HepG2 (cell line): Measurements from ENCODE around the gene FOXK2. TPM values are rescaled to one million over a fixed set of nuclear protein-coding genes. Genes with fewer than 3 reads are reported as not detected.

ENCODE experiments used
- CBX2 ChIP-seq, 2 experiments: fragments of 200-600 bp in 1 of 2; sonication (generic); formaldehyde crosslinking in 1 of 2; IDR thresholded peaks; 2 replicates each; pipeline versions ENCODE4 v1.7.0 to v1.8.1; 2018 to 2022; ENCODE audit warnings: low read depth in 2 of 2, low read length in 1 of 2, mild to moderate bottlenecking in 1 of 2, missing genetic modification reagents in 1 of 2
- E2F5 ChIP-seq: sonication (generic); formaldehyde crosslinking; conservative IDR thresholded peaks from 2 replicates; pipeline ENCODE4 v1.4.0; 2020; ENCODE audit warnings: missing genetic modification reagents
- HDAC2 ChIP-seq: sonication (generic); formaldehyde crosslinking; IDR thresholded peaks from 2 replicates; pipeline ENCODE4 v1.4.0; 2020; ENCODE audit warnings: missing genetic modification reagents
- NR2F1 ChIP-seq, 2 experiments: fragments of 450-650 bp in 1 of 2; formaldehyde crosslinking in 1 of 2; IDR thresholded peaks; 2 replicates each; pipeline versions ENCODE4 v1.5.0 to v1.6.1; 2016 to 2020; ENCODE audit warnings: mild to moderate bottlenecking in 1 of 2, missing compliant biosample characterization in 1 of 2, missing genetic modification reagents in 1 of 2, moderate library complexity in 1 of 2
- PRDM10 ChIP-seq: sonication (generic); formaldehyde crosslinking; IDR thresholded peaks from 2 replicates; pipeline ENCODE4 v1.4.0; 2020; ENCODE audit warnings: low read depth, missing genetic modification reagents
- SKI ChIP-seq: fragments of 450-650 bp; IDR thresholded peaks from one replicate; pipeline ENCODE4 v1.6.1; 2018; ENCODE audit warnings: mild to moderate bottlenecking; ENCODE audit not compliant: partially characterized antibody
- TBP ChIP-seq: sonication (generic); formaldehyde crosslinking; IDR thresholded peaks from 2 replicates; pipeline ENCODE4 v1.5.0; 2020; ENCODE audit warnings: missing genetic modification reagents
- ZBTB14 ChIP-seq: sonication (generic); formaldehyde crosslinking; IDR thresholded peaks from 2 replicates; pipeline ENCODE4 v1.4.0; 2020; ENCODE audit warnings: missing genetic modification reagents
- ZBTB2 ChIP-seq: sonication (generic); formaldehyde crosslinking; IDR thresholded peaks from 2 replicates; pipeline ENCODE4 v1.8.0; 2022; ENCODE audit warnings: low read depth, missing genetic modification reagents
- ZNF275 ChIP-seq: sonication (generic); formaldehyde crosslinking; IDR thresholded peaks from 2 replicates; pipeline ENCODE4 v1.8.0; 2022; ENCODE audit warnings: missing genetic modification reagents, mild to moderate bottlenecking, inconsistent platforms, borderline replicate concordance
- ZNF280B ChIP-seq: sonication (generic); formaldehyde crosslinking; IDR thresholded peaks from 2 replicates; pipeline ENCODE4 v1.5.0; 2020; ENCODE audit warnings: missing genetic modification reagents, mild to moderate bottlenecking, borderline replicate concordance
- ZNF296 ChIP-seq: sonication (generic); formaldehyde crosslinking; conservative IDR thresholded peaks from 2 replicates; pipeline ENCODE4 v1.5.0; 2020; ENCODE audit warnings: mild to moderate bottlenecking, missing genetic modification reagents
- ZNF34 ChIP-seq: sonication (generic); formaldehyde crosslinking; IDR thresholded peaks from 2 replicates; pipeline ENCODE4 v1.4.0; 2020; ENCODE audit warnings: mild to moderate bottlenecking, missing genetic modification reagents, borderline replicate concordance
- ZNF431 ChIP-seq: sonication (generic); formaldehyde crosslinking; IDR thresholded peaks from 2 replicates; pipeline ENCODE4 v1.9.0; 2022; ENCODE audit warnings: missing genetic modification reagents, low read depth, mild to moderate bottlenecking, borderline replicate concordance
- ZNF572 ChIP-seq: sonication (generic); formaldehyde crosslinking; IDR thresholded peaks from 2 replicates; pipeline ENCODE4 v1.5.1; 2020; ENCODE audit warnings: mild to moderate bottlenecking, missing genetic modification reagents
- ZNF605 ChIP-seq: sonication (generic); formaldehyde crosslinking; IDR thresholded peaks from 2 replicates; pipeline ENCODE4 v1.8.0; 2022; ENCODE audit warnings: mild to moderate bottlenecking, missing genetic modification reagents
- polyA plus RNA-seq, 8 experiments: library from polyadenylated mRNA; depleted of rRNA in 3 of 8; stranded (reverse) in 7 of 8; unstranded in 1 of 8; fragments of >200 nt; fragmentation: Illumina TruSeq in 4 of 8; extraction: Trizol in 4 of 8; gene quantifications; 2 replicates each; pipeline versions ENCODE4 v1.2.1 to v1.2.3, GENCODE V29; 2011 to 2016; ENCODE audit warnings: low read depth in 4 of 8, missing spikeins in 1 of 8, mixed read lengths in 1 of 8; ENCODE audit not compliant: insufficient read depth in 1 of 8
- total RNA-seq, 5 experiments: library from RNA; depleted of rRNA; stranded (reverse); fragments of >200 nt; fragmentation: Illumina TruSeq; extraction: Trizol; gene quantifications; 2 replicates each; pipeline ENCODE4 v1.2.3, GENCODE V29; 2016; ENCODE audit warnings: low read depth in 1 of 5

The FOXK2 gene
- total and polyA plus RNA-seq, 2 of the 13 experiments (the other 11 are each of a cell fraction or from before 2014, with no cell fraction given): 67.1 to 67.2 TPM

- TF ChIP-seq ZNF431 (CRISPR knock-in tag) (peak; percentile 89; the same call in 1 of the 2 replicates), SKI (peak; percentile 52), ZBTB2 (CRISPR knock-in tag) (0 out of 2 replicates have a peak, but pooled peaks have one; percentile 30), ZNF605 (peak; percentile 79; the same call in 1 of the 2 replicates), TBP (CRISPR knock-in tag) (no peak), CBX2 (IDR thresholded peaks at IDR 0.05; ENCODE audit: low read depth, low read length) (no peak), CBX2 (CRISPR knock-in tag; IDR thresholded peaks at IDR 0.05; ENCODE audit: low read depth) (0 out of 2 replicates have a peak, but pooled peaks have one; percentile 24), E2F5 (no peak), ZBTB14 (CRISPR knock-in tag) (no peak), ZNF572 (CRISPR knock-in tag) (0 out of 2 replicates have a peak, but pooled peaks have one; percentile 14), ZNF296 (CRISPR knock-in tag) (peak; percentile 22; the same call in 1 of the 2 replicates), HDAC2 (CRISPR knock-in tag) (peak; percentile 96), PRDM10 (CRISPR knock-in tag) (peak; percentile 59), ZNF275 (CRISPR knock-in tag) (peak; percentile 92), ZNF280B (CRISPR knock-in tag) (no peak), NR2F1 (CRISPR knock-in tag; IDR thresholded peaks at IDR 0.05) (peak in 1 of 2 experiments; percentile 74; a peak in 3 of 4 replicates), ZNF34 (peak; percentile 99)
These were observed 25.1 kb upstream of the FOXK2 start (continued) for GRCh38 chr17:82494236-82495055.
